ENCODE results near the gene DNAH6.

DNA sequence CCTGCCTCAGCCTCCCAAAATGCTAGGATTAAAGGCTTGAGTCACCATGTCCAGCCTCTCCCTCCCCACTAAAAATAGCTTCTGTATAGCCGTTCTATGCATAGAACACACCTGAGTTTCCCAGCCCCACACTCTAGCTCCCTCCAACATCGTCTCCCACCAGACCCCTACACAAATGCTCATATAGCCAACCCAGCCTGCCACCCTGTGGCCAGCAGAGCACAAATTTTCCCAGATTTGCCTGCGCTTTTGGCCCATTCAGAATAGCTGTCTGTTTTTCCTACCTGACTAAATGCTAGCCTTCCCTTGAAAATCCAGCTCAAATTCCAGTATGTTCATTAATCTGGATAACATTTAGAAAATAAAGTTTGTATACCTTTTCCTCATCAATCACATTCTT is 341.8 kb downstream of the DNAH6 start:
- TF ChIP-seq, protein P1, sequence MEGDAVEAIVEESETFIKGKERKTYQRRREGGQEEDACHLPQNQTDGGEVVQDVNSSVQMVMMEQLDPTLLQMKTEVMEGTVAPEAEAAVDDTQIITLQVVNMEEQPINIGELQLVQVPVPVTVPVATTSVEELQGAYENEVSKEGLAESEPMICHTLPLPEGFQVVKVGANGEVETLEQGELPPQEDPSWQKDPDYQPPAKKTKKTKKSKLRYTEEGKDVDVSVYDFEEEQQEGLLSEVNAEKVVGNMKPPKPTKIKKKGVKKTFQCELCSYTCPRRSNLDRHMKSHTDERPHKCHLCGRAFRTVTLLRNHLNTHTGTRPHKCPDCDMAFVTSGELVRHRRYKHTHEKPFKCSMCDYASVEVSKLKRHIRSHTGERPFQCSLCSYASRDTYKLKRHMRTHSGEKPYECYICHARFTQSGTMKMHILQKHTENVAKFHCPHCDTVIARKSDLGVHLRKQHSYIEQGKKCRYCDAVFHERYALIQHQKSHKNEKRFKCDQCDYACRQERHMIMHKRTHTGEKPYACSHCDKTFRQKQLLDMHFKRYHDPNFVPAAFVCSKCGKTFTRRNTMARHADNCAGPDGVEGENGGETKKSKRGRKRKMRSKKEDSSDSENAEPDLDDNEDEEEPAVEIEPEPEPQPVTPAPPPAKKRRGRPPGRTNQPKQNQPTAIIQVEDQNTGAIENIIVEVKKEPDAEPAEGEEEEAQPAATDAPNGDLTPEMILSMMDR (IDR thresholded peaks at IDR 0.05), result no peak
- TF ChIP-seq EP300 (IDR thresholded peaks at IDR 0.05) (no peak), POLR2A (IDR thresholded peaks at IDR 0.05) (no peak), POLR2AphosphoS5 (IDR thresholded peaks at IDR 0.05) (no peak)
